Stimulated activated CD4-positive, alpha-beta T cell treated with anti-CD3 and anti-CD28 coated beads, Interleukin-2, amount 100 ng/mL, for 4 hours (primary cell): ENCODE data around the gene EIF4B.
A peak's percentile ranks its signal among the peaks of the same experiment; 100 is the strongest.

Experiments
- DNase-seq: peaks from one replicate; pipeline ENCODE4 v3.0.0-alpha.2; 2020; ENCODE audit warnings: low read depth

Gene EIF4B

DNA sequence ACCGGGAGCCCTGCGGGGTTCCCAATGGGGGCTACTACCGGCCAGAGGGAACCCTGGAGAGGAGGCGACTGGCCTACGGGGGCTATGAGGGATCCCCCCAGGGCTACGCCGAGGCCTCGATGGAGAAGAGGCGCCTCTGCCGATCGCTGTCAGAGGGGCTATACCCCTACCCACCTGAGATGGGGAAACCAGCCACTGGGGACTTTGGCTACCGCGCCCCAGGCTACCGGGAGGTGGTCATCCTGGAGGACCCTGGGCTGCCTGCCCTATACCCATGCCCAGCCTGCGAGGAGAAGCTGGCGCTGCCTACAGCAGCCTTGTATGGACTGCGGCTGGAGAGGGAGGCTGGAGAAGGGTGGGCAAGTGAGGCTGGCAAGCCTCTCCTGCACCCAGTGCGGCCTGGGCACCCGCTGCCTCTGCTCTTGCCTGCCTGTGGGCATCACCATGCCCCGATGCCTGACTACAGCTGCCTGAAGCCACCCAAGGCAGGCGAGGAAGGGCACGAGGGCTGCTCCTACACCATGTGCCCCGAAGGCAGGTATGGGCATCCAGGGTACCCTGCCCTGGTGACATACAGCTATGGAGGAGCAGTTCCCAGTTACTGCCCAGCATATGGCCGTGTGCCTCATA, 53.3 kb downstream of the EIF4B start:
- DNase-seq: no peak

DNA sequence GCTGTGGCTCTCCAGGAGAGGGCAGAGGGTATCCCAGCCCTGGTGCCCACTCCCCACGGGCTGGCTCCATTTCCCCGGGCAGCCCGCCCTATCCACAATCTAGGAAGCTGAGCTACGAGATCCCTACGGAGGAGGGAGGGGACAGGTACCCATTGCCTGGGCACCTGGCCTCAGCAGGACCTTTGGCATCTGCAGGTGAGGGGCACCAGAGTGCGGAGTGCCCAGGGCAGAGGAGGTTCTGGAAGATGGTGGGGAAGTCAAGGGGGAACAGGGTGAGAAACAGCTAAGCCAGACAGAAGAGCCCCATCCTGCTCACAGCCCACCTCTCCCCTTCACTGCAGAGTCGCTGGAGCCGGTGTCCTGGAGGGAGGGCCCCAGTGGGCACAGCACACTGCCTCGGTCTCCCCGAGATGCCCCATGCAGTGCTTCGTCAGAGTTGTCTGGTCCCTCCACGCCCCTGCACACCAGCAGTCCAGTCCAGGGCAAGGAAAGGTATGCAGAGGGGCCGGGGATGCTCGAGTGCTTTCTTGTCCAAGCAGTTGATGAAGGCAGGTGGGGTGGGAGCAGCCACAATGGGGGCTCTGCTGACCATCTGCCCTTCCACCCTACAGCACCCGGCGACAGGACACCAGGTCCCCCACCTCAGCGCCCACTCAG, 53.9 kb downstream of the EIF4B start:
- no peak for DNase-seq

DNA sequence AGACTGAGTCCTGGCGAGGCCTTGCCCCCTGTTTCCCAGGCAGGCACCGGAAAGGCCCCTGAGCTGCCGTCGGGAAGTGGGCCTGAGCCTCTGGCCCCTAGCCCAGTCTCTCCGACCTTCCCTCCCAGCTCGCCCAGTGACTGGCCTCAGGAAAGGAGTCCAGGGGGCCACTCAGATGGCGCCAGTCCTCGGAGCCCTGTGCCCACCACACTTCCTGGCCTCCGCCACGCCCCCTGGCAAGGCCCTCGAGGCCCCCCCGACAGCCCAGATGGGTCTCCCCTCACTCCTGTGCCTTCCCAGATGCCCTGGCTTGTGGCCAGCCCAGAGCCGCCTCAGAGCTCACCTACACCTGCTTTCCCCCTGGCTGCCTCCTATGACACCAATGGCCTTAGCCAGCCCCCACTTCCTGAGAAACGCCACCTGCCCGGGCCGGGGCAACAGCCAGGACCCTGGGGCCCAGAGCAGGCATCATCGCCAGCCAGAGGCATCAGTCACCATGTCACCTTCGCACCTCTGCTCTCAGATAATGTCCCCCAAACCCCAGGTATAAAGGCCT, 54.5 kb downstream of the EIF4B start:
- DNase-seq: no peak

DNA sequence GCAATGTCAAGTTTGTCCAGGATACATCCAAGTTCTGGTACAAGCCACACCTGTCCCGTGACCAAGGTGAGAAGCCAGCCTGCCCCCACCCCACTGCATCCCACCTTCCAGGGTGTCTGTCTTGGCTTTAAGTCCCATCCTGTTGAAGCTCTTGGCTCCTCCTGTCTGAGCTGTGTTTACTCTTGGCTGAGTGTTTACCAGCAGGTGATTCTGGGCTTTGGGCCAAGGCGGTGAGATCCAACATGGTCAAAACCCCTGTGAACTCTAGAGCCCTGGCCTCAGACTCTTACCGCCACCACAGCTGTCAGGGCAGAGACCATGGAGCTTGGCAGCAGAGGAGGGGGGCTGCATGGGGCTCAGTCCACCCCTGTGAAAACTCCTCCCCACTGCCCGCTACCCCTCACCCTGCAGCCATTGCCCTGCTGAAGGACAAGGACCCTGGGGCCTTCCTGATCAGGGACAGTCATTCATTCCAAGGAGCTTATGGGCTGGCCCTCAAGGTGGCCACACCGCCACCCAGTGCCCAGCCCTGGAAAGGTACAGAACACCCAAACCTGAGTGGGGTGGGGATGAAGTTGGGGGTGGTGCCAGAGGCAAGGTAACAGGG, 55.3 kb downstream of the EIF4B start:
- DNase-seq: no peak

DNA sequence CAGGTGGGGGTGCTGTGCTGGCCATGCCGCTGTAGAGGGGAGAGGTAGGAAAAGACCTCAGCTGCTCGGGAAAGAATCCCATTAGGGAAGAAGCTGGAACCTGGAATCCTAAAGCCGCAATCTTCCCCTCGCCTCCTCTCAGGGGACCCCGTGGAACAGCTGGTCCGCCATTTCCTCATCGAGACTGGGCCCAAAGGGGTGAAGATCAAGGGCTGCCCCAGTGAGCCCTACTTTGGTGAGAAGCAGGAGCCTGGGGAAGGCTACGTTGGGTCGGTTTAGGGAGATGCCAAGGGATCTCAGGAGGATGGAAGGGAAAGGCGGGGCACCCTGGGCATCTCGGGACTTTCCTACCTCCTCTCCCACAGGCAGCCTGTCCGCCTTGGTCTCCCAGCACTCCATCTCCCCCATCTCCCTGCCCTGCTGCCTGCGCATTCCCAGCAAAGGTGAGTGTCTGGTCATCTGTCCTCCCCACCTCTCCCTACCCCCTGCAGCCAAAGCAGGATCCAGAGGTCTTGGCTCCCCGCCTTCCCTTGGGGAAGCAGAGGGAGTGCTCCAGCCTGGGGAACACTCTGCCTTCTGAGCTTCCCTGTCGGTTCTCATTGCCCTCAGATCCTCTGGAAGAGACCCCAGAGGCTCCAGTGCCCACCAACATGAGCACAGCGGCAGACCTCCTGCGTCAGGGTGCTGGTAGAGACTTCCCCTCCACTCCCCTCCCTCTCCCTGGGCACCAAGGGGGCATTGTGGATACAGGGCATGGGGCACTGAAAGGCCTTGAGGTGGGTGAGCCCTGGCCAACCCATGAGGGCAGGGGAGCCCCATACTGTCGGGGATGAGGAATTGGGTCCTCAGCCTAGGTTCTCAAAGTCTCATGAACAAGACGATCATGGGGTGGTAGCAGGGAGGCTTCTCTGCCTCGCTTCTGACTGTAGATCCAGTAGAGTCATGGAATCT, 56.0 kb downstream of the EIF4B start:
- DNase-seq: no peak

DNA sequence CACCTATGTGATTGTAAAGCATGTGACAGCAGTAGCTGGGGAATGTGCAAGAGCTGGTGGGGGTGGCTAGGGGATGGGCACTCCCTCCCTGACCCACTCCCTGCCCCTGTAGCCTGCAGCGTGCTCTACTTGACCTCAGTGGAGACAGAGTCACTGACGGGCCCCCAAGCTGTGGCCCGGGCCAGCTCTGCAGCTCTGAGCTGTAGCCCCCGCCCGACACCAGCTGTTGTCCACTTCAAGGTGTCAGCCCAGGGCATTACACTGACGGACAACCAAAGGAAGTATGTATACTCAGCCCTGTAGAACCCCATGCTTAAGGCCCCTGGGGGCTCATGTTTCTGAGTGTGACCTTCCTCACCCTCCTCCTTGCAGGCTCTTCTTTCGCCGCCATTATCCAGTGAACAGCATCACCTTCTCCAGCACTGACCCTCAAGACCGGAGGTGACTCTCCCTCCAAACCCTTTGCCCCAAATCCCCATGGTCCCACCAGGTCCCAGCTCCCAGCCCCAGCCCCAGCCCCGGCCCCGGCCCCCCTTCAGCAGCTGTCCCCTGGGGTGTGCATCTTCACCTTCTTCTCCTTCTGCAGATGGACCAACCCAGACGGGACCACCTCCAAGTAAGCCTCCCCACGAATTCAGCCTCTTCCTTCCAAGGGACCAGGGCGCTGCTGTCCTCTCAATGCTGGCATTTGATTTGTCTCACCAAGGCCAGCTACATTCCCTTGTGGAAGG, 56.9 kb downstream of the EIF4B start:
- no peak for DNase-seq

DNA sequence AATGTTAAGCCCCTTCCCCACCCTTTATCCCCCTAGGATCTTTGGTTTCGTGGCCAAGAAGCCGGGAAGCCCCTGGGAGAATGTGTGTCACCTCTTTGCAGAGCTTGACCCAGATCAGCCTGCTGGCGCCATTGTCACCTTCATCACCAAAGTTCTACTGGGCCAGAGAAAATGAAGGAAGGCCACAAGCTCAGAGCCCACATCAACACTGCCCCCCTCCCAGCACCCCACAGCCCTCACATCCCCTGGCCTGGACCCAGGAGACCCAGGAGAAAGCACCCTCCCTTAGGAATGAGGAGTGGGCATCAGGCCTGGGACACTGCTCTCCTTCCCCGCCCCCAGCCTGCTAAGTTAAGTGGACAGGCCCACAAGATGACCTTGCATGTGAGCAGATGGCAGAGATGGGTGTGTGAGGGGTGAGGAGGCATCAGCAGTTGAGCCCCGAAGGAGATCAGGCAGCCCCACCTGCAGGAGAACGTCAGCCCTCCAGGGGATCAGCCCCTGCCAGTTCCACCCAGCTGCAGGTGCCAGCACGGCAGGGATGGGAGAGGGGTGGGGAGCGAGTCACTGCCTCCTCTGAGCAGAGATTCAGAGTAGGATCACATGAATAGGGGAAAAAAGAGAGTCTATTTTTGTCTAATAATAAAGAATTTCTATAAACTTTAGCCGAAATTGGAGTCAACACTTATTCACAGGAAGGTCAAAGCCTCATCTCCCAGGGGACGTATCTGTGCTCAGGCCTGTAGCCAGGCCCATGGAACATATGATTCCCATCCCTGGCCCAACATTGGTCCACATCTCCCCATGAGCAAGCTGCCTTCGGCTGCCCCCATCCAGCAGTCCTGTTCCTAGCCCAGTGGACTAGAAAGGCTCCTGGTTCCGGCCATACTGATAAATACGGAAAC, 57.7 kb downstream of the EIF4B start:
- no peak for DNase-seq

DNA sequence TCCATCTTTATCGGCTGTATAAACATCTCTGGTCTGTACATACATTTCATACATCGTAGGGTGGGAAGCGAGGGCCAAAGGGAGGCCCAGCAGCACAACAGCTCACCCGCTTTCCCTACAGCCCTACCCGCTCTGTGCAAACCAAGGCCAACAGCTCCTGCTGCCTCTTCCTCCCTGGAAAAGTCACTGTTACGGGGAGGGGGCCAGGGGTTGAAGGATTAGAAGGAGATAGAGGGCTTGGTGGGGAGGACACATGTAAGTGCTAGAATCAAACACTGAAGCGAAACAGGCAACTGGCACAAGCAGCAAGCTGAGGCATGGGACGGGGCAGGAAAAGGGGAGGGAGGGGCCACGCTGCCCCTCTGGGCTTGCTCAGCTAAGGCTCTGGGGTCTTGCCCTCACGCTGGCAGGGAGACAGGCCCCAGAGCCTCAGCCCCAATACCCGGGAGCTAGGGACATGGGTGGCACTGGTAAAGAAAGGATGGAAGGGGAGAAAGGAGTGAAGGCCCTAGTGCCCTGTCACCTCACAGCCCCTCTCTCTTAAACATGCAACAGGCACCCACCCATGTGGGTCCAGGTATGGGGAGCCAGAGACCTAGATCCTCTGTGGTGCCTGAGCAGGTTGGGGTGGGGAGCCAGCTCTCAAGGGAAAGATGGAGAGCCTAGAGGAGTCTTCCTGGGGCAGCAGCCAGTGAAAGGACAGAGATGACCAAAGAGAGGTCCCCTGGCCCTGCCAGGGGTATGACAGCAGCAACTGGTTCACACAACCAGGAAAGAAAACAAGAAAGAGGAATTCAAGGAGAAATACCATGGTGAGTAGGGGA, 58.6 kb downstream of the EIF4B start:
- no peak for DNase-seq

DNA sequence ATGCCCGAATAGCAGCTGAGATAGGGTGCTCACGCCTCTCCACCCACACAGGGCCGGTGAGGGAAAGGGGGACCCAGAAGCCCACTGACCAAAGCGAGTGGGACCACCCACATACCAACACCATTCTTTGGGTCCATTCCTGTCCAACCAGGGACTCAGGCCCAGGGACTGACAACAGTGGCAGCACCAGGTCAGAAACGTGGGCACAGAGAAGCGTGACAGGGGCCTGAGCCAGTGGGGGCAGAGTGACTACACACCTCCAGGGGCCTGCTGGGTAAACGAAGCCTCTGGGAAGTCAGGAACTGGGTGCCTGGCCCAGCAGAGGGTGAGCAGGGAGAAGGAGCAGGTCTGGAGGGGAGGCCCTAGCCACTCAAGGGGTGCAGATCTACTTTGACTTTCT, 59.2 kb downstream of the EIF4B start:
- DNase-seq: no peak

DNA sequence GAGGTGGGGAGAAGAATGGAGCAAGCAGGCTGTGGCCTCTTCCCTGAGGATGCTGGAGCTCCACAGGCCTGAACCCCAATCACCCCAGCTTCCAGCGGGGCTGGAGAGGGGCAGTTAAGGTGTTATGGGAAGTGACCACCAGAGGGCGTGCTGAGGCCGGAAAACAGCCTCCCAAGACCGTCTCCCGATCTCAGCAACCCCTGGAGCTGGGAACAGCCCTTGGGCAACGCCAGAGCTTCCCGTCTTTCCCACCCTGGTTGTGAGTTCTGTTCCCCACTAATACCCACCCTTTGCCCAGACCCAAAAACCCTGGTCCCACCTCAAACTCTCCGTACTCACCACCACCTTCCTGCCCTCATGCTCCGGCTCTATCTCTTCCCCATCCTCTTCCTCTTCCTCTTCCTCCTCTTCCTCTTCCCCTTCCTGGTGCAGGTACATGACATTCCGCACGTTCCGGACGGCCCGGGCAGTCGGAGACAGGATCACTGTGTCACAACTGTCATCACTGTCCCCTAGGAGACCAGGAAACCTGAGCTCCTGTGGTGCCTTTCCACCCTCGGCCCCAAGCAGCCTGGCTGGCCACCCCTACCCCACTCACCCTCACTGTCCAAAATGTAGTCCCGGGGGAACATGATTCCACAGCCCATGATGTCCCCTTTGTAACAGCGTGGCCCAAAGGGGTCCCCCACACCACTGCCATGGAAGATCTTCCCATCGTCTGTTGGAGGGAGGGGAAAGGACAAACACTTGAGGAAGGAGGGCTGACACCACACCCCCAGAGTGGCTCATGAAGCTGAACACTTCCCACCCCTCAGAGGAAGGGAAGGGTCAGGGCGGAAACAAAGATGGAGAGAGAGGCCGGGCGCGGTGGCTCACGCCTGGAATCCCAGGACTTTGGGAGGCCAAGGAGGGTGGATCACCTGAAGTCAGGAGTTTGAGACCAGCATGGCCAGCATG, 60.0 kb downstream of the EIF4B start:
- peak; percentile 41 for DNase-seq

DNA sequence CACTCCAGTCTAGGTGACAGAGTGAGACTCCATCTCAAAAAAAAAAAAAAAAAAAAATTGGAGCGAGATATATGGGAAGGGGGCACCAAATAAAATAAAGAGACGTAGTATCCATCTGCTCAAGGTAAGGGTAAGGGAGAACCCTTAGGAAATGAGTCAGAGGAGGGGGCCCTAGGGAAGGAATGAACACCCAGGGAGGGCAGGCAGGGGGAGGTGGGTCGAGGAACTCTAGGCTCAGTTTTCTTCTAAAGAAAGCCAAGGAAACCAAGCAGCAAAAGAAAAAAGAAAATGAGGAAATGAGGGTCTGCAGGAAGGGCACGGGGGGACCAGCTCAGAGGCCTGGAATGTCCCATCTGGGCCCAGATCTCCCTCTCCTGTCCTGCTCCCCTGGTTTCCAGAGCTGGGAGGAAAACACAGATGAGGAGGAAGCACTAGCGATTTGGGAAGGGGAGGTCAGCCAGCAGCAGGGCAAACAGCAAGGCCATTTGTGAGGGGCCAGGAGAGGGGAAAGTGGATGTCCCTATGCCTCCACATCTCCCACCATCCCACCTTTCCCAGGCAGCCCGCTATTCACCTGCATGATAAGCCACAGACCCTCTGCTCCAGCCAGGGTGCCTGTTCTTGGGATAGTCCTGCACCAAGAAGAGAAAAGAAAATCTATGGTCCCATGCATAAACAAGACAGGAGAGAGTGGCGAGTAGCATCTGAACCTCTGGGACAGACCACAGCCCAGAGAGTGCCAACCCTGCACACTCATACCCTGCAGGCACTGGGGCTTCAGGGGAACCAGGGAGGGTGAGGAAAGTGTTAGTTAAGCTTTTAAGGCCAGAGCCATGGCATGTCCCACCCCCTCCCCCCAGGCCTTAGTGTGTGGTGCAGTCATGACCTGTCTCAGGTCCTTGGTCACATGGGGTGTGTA, 61.1 kb downstream of the EIF4B start:
- DNase-seq: no peak

DNA sequence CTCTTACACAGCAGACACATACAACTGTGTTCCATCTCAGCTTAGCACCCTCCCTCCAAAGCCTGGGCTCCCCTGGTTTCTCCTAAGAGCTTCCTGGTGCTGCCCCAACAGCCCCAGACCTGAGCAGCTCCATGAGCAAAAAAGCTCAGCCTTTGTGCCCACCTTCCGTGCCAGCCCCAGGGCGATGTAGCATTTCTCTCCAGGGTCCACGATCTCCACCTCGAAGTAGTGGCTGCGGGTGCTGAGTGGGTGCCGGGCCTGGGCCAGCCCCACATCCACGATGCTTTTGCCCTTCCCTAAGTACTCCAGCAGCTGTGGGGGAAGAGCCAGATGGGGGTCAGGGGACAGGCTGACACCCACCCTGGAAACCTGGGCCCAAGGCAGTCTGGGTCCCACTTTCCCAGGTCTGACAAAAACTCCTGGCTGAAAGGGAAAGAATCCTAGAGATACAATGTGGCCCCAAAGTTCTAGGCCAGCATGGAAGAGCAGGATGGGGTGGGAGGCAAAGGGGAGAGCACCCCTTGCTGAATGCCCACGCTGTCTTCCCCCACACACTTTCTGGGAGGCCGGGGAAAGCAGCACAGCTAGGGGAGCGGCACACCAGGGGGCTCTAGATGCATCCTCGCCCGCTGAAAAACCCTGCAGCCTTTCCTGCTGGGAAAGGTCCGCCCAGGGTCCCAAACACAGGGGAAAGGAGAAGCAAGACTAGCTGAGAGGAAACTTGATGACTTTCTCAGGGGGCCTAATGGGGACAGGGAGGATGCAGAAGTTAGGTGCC, 61.9 kb downstream of the EIF4B start:
- DNase-seq: no peak

DNA sequence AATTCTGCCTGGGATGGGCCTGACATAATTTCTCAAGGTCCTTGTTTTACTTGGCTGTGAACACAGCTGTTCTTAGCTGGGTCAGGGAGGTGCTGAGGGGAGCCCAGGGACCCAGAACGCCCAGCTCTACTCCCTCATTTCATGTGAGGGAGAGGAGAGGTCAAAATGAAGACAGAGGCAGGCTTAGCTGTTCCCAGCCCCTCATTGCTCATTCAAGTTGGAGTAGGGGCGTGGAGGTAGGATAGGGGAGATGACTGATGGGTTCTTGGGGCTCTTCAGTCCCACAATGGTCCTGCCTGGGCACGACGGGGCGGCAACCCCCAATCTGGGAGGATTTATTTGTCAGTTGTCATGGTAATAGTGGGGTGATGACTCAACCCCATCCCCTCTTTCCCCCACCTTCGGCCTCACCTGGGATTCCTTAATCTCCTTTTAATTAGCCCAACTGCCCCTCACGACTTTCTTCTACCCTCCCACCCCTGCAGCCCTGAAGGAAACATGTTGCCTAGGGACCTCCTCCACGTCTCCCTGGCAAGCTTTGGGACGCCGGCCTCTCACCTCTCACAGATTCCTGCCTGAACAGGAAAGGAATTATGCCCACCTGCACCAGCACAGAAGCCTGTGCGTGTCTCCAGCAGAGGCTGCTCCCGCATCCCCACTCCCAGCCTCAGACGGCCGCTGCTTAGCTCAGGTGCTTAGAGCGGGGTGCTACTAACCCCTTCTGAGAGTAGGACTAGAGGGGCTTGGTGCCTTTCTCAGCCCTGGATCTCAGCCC, 62.7 kb downstream of the EIF4B start:
- no peak for DNase-seq

DNA sequence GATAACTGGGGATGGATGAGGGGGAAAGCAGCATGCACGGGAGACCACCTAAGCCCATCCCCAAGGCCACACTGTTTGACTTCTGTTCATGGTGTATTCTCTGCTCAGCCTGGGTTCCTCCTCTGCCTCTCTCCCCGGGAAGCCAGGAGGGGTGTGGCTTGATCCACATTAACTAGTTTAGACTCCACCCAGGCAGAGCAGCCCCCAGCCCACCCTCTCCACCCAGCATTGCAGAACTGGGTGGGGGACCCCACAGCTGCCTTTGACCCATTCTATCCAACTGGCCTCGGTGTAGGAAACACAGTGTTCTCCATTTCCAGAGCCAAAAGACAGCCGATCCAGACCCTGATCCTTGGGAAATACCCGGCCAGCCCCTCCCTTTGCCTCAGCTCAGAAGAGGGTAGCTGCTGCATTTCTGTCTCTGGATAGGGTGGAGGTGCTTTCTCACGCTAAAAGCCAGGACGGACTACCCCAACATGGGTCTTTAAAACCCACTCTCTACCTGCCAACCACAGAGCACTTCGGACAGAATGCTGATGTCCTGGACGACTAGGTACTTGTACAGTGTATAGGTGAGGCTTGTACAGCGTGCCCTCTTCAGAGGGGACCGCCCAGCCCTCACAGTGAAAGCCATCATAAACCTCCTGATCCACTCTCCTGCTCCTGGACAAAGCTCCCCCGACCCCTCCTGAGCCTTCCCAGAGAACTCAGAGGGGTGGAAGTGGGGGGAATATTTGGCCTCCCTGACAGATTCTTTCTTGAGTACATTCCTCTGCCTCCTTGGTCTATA, 63.6 kb downstream of the EIF4B start:
- DNase-seq: no peak
